CD4-positive, alpha-beta T cell treated with Interleukin-6 at 100 ng/mL for 8 hours (primary cell): ENCODE data around the gene LRP2BP.
A peak's percentile ranks its signal among the peaks of the same experiment; 100 is the strongest.
"Not testable (repeated sequence)": the region's sequence is repeated elsewhere in the genome, so short reads cannot be mapped to it uniquely, and the experiment has no call there.

ENCODE experiments used
- DNase-seq: peaks from one replicate; pipeline ENCODE4 v3.0.0-alpha.2; 2020; ENCODE audit warnings: mixed read lengths, low spot score

Gene LRP2BP

GRCh38 chr4:185325721-185326120 is 70.0 kb downstream of the LRP2BP start:
- DNase-seq = not testable (repeated sequence)

GRCh38 chr4:185324361-185324760 is 71.4 kb downstream of the LRP2BP start:
- not testable (repeated sequence) for DNase-seq

GRCh38 chr4:185323606-185324005 is 72.1 kb downstream of the LRP2BP start:
- no peak for DNase-seq

- no peak for DNase-seq
These were observed 72.9 kb downstream of the LRP2BP start for GRCh38 chr4:185322803-185323202.

- DNase-seq = peak; percentile 6
These were observed 77.0 kb downstream of the LRP2BP start for GRCh38 chr4:185318679-185319078.

GRCh38 chr4:185317880-185318279 is 77.8 kb downstream of the LRP2BP start:
- DNase-seq = no peak

- DNase-seq = not testable (repeated sequence)
These were observed 78.3 kb downstream of the LRP2BP start for GRCh38 chr4:185317462-185317861.
